ENCODE data around the gene TEX13C. TPM values are rescaled to one million over a fixed set of nuclear protein-coding genes. Genes with fewer than 3 reads are reported as not detected.
"Not testable (repeated sequence)": the region's sequence is repeated elsewhere in the genome, so short reads cannot be mapped to it uniquely, and the experiment has no call there.

The TEX13C gene
- polyA plus RNA-seq (ENCODE audit: insufficient read length in 4 of 4) = not detected

DNA sequence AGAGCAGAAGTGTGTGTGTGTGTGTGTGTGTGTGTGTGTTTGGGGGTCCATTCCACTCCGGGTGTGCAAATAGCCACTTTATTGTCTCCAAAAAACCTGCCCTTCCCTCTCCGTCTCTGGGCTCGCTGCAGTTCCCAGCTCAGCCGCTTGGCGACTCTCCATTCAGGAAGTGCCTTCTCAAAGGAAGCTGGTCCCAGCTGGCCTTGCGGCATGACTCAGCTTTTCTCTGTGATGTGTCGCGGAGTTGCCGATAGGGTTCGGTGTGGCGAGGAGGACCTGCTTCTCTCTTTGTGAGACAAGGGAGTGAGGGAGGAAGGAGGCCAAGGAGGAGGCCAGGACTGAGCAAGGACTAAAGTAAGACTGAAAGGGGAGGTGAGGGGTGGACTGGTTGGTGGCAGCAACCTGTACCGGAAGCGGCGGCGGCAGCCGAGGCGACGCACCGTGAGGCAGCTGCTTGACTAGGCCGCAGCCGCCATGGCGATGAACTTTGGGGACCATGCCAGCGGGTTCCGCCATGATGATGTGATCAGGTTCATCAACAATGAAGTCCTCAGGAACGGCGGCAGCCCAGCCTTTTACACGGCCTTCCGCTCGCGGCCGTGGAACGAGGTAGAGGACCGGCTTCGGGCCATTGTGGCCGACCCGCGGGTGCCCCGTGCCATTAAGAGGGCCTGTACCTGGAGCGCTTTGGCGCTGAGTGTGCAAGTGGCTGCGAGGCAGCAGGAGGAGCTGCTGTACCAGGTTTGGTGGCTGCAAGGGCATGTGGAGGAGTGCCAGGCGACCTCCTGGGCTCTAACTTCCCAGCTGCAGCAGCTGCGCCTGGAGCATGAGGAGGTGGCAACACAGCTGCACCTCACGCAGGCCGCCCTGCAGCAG is at the start of gene TEX13C:
TSS of gene TEX13C (plus strand) at position 226 of the 876 bp plus-strand sequence. CDS start at position 475, 249 bp downstream.
- DNase-seq (ENCODE audit: low read depth in 4 of 4, low spot score in 2 of 4) = no peak

GRCh38 chrX:125287282-125287681 is 32.4 kb upstream of the TEX13C start:
- DNase-seq (ENCODE audit: low read depth in 4 of 4, low spot score in 2 of 4) = no peak

DNA sequence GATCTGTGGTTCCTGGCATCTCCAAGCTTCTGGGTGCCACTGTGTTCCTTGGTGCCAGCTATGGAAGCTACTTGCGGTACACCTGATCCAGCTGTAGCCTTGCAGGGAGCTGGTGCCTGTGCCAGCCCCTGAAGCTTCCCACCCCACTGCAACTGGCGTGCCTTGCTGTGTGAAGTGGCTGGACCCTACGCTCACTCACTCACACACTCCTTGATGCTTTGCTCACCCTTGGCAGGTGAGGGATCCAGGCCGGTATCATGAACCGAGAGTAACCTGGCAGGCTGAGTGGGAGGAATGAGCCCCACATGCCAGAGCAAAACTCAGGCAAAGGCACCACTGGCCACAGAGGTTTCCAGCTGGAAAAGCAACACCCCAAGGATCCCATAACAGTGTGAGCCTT is 31.3 kb upstream of the TEX13C start:
- no peak for DNase-seq (ENCODE audit: low read depth in 4 of 4, low spot score in 2 of 4)

- no peak for DNase-seq (ENCODE audit: low read depth in 4 of 4, low spot score in 2 of 4)
Measured at GRCh38 chrX:125289209-125289608, 30.5 kb upstream of the TEX13C start.

GRCh38 chrX:125289920-125290319 is 29.8 kb upstream of the TEX13C start:
- DNase-seq (ENCODE audit: low read depth in 4 of 4, low spot score in 2 of 4) = no peak

GRCh38 chrX:125291124-125291523 is 28.5 kb upstream of the TEX13C start:
- DNase-seq (ENCODE audit: low read depth in 4 of 4, low spot score in 2 of 4) = no peak

DNA sequence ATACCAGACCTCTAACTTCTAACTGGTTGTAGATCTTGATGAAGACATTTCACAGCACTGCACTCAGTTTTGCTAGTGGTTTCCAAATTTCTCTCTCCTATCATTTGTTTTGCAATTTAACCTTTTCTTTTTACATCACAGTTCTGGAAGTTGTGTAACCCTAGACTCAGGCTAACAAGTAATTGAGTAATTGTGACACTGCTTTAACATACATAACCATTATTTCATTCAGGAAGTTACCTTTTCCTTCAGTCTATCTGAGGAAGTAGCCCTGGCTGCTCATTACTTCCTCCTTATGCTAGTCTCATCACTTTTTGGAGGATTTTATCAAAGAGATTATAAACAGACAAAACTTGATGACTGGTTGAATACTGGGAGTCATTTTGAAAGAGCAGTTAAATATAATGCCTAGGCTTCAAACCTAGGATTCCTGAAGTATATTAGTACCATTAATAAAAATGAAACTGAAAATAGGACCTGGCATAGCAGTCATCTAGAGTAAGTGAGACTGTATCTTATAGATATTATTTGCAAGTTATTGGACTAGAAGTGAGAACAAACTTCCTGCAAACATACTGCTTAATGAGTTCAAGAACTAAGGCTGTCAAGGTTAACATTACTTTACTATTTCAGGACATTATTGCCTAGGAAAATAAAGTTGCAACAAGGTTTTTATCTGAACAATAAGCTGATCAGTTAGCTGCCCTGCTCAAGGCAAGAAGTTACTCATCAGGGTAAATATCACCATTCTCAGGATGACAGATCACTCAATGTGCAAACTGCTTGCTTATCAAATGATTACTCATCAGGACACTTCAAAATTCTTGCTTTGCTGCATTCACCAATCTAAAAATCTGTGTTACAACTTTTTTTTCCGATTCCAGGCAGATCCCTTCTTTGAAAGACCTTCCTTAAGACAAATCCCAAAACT is 25.6 kb upstream of the TEX13C start:
- no peak for DNase-seq (ENCODE audit: low read depth in 4 of 4, low spot score in 2 of 4)

- no peak for DNase-seq (ENCODE audit: low read depth in 4 of 4, low spot score in 2 of 4)
Measured at GRCh38 chrX:125295337-125295736, 24.3 kb upstream of the TEX13C start.

- no peak for DNase-seq (ENCODE audit: low read depth in 4 of 4, low spot score in 2 of 4)
Measured at GRCh38 chrX:125298871-125299270, 20.8 kb upstream of the TEX13C start.

DNA sequence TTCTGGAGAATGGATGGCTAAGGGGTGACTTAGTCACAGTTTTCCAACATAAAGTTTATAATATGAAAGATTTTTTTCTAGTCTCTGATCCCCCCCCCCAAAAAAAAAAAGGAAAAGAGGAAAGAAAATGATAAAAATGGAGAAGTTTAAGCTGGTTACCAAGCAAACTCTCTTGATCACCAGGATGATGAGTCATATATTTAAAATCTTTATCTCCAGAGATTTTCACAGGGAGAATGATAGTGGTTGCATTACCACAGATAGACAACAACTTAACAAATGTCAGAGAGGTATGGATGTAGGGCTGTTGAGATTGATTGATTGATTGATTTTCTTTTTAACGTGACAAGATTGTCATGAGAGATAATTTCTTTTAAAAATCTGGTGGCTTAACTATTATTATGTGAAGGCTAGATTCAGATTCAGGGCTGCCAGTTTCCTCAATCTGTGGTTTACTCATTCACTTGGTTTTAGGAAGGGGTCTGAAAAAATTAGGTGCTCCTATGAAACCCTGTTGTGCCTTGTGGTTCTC is 13.3 kb upstream of the TEX13C start:
- no peak for DNase-seq (ENCODE audit: low read depth in 4 of 4, low spot score in 2 of 4)

DNA sequence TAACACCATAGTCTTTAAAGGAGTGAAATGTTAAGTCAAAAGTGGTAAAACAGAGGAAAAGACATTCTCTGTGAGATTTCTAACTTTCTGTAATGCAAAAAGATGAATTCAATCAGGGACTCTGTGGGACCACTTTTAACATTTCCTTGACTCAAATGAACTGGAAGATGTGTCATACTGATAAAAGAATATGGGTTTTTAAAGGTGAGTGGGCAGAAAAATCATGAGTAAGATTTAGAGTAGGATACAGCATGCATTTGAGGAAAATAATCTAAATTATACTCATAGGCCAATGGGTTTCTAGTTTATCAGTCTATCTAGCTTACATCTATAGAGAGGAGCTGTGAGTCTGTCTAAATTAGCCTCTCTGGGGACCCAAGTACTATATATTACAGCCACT is 11.0 kb upstream of the TEX13C start:
- no peak for DNase-seq (ENCODE audit: low read depth in 4 of 4, low spot score in 2 of 4)

GRCh38 chrX:125319166-125319565 is 505 bp upstream of the TEX13C start:
- not testable (repeated sequence) for DNase-seq (ENCODE audit: low read depth in 4 of 4, low spot score in 2 of 4)

DNA sequence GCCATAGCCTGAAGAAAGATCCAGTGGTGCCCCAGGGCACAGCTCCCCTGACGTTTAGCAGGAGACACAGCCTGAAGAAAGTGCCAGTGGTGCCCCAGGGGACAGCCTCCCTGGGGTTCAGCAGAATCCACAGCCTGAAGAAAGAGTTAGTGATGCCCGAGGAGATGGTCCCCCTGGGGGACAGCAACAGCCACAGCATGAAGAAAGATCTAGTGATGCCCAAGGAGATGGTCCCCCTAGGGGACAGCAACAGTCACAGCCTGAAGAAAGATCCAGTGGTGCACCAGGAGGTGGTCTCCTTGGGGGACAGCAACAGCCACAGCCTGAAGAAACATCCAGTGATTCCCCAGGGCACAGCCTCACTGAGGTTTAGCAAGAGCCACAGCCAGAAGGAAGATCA is 2.8 kb downstream of the TEX13C start:
- DNase-seq (ENCODE audit: low read depth in 4 of 4, low spot score in 2 of 4) = no peak

- no peak for DNase-seq (ENCODE audit: low read depth in 4 of 4, low spot score in 2 of 4)
Measured at GRCh38 chrX:125326599-125326998, 6.9 kb downstream of the TEX13C start.

GRCh38 chrX:125327891-125328290 is 8.2 kb downstream of the TEX13C start:
- no peak for DNase-seq (ENCODE audit: low read depth in 4 of 4, low spot score in 2 of 4)

DNA sequence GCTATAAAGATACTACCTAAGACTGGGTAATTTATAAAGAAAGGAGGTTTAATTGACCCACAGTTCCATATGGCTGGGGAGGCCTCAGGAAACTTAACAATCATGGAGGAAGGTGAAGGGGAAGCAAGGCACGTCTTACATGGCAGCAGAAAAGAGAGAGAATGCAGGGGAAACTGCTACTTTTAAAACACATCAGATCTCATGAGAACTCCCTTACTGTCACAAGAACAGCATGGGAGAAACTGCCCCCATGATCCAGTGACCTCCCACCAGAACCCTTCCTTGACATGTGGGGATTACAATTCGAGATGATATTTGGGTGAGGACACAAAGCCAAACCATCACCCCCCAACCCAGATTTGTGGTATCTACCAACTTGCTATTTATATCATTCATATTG is 13.9 kb downstream of the TEX13C start:
- DNase-seq (ENCODE audit: low read depth in 4 of 4, low spot score in 2 of 4) = no peak

- DNase-seq (ENCODE audit: low read depth in 4 of 4, low spot score in 2 of 4) = no peak
Measured at GRCh38 chrX:125340490-125340889, 20.8 kb downstream of the TEX13C start.

- DNase-seq (ENCODE audit: low read depth in 4 of 4, low spot score in 2 of 4) = no peak
Measured at GRCh38 chrX:125374169-125374568, 54.5 kb downstream of the TEX13C start.

All from left renal cortex interstitium (tissue), 4 donors.